Liver (tissue), 9 donors: Measurements from ENCODE around the gene PLCE1. TPM values are rescaled to one million over a fixed set of nuclear protein-coding genes. Genes with fewer than 3 reads are reported as not detected.

Experiments used
- DNase-seq: peaks from one replicate; pipeline ENCODE4 v3.0.0-alpha.2; 2017; ENCODE audit warnings: low spot score
- H3K27ac ChIP-seq, 2 donors: one replicate each; pipeline ENCODE4 v1.7.0; 2013; ENCODE audit warnings: inconsistent platforms in 2 of 2, low read length in 2 of 2, control low read depth in 1 of 2, low read depth in 1 of 2, mild to moderate bottlenecking in 1 of 2
- H3K27me3 ChIP-seq, 4 donors: one replicate each; pipeline versions ENCODE4 v1.6.1 to v1.7.0; 2013; ENCODE audit warnings: low read length in 3 of 4, inconsistent platforms in 1 of 4, mild to moderate bottlenecking in 1 of 4, moderate library complexity in 1 of 4; ENCODE audit not compliant: control insufficient read depth in 4 of 4, insufficient read depth in 4 of 4
- H3K36me3 ChIP-seq, 4 donors: one replicate each; pipeline versions ENCODE4 v1.6.1 to v1.7.0; 2013; ENCODE audit warnings: low read length in 3 of 4, mild to moderate bottlenecking in 3 of 4, low read depth in 1 of 4, moderate library complexity in 1 of 4; ENCODE audit not compliant: control insufficient read depth in 4 of 4, insufficient read depth in 3 of 4
- H3K4me1 ChIP-seq, 4 donors: one replicate each; pipeline versions ENCODE4 v1.6.1 to v1.7.0; 2013; ENCODE audit warnings: low read length in 3 of 4, mild to moderate bottlenecking in 3 of 4, moderate library complexity in 1 of 4; ENCODE audit not compliant: control insufficient read depth in 4 of 4, insufficient read depth in 4 of 4
- H3K4me3 ChIP-seq, 3 donors: one replicate each; pipeline versions ENCODE4 v1.6.1 to v1.7.0; 2013; ENCODE audit warnings: low read length in 3 of 3, control low read depth in 1 of 3, low read depth in 1 of 3, mild to moderate bottlenecking in 1 of 3
- H3K9ac ChIP-seq, 2 donors: one replicate each; pipeline ENCODE4 v1.7.0; 2013; ENCODE audit warnings: low read length in 2 of 2, mild to moderate bottlenecking in 2 of 2, moderate library complexity in 2 of 2, control low read depth in 1 of 2, low read depth in 1 of 2
- H3K9me3 ChIP-seq, 4 donors: one replicate each; pipeline versions ENCODE4 v1.6.1 to v1.7.0; 2013; ENCODE audit warnings: low read length in 3 of 4; ENCODE audit not compliant: control insufficient read depth in 4 of 4
- EGR1 ChIP-seq, 2 donors: IDR thresholded peaks; 2 replicates each; pipeline ENCODE4 v1.6.1; 2016 to 2018; ENCODE audit warnings: antibody characterized with exemption in 2 of 2, low read depth in 2 of 2
- FOXA1 ChIP-seq: IDR thresholded peaks from 2 replicates; pipeline ENCODE4 v1.6.1; 2016; ENCODE audit warnings: antibody characterized with exemption
- FOXA2 ChIP-seq: IDR thresholded peaks from 2 replicates; pipeline ENCODE4 v1.6.1; 2016; ENCODE audit warnings: antibody characterized with exemption
- GABPA ChIP-seq, 2 donors: IDR thresholded peaks in 1 of 2; conservative IDR thresholded peaks in 1 of 2; 2 replicates each; pipeline ENCODE4 v1.6.1; 2016; ENCODE audit warnings: antibody characterized with exemption in 2 of 2, mild to moderate bottlenecking in 1 of 2, moderate library complexity in 1 of 2
- HNF4A ChIP-seq, 2 donors: conservative IDR thresholded peaks; 2 replicates each; pipeline ENCODE4 v1.6.1; 2016; ENCODE audit warnings: antibody characterized with exemption in 2 of 2, mild to moderate bottlenecking in 2 of 2
- HNF4G ChIP-seq: IDR thresholded peaks from 2 replicates; pipeline ENCODE4 v1.6.1; 2016; ENCODE audit warnings: antibody characterized with exemption
- JUND ChIP-seq, 2 donors: IDR thresholded peaks; 2 replicates each; pipeline ENCODE4 v1.6.1; 2016; ENCODE audit warnings: antibody characterized with exemption in 2 of 2
- NR2F2 ChIP-seq: IDR thresholded peaks from 2 replicates; pipeline ENCODE4 v1.6.1; 2016; ENCODE audit warnings: antibody characterized with exemption
- RAD21 ChIP-seq, 2 donors: IDR thresholded peaks; 2 replicates each; pipeline ENCODE4 v1.6.1; 2016; ENCODE audit warnings: antibody characterized with exemption in 2 of 2, mild to moderate bottlenecking in 2 of 2
- RXRA ChIP-seq, 2 donors: IDR thresholded peaks; 2 replicates each; pipeline ENCODE4 v1.6.1; 2017 to 2018; ENCODE audit warnings: antibody characterized with exemption in 2 of 2, mild to moderate bottlenecking in 1 of 2
- SP1 ChIP-seq: IDR thresholded peaks from 2 replicates; pipeline ENCODE4 v1.6.1; 2018; ENCODE audit warnings: antibody characterized with exemption, mild to moderate bottlenecking
- TAF1 ChIP-seq: conservative IDR thresholded peaks from 2 replicates; pipeline ENCODE4 v1.6.1; 2016; ENCODE audit warnings: antibody characterized with exemption, mild to moderate bottlenecking
- YY1 ChIP-seq: IDR thresholded peaks from 2 replicates; pipeline ENCODE4 v1.6.1; 2016; ENCODE audit warnings: antibody characterized with exemption, mild to moderate bottlenecking
- WGBS: extraction: QIAGEN DNeasy Blood & Tissue Kit; methylation state at CpG from one replicate; pipeline ENCODE4 v1.1.7; 2013; 5-methylcytosine and 5-hydroxymethylcytosine counted together
- polyA plus RNA-seq, 2 donors: library from polyadenylated mRNA; stranded (reverse) in 1 of 2; unstranded in 1 of 2; fragments of 200-250 nt in 1 of 2; fragments of >200 nt in 1 of 2; fragmentation: Nextera tagmentation in 1 of 2; extraction: Ambion mirVana in 1 of 2; gene quantifications; one replicate each; pipeline versions ENCODE4 v1.2.1 to v1.2.3, GENCODE V29; 2013 to 2015
- total RNA-seq, 2 donors: library from RNA; depleted of rRNA; stranded (reverse); fragments of >200 nt; gene quantifications; one replicate each; pipeline ENCODE4 v1.2.3, GENCODE V29; 2014
- TF ChIP-seq, protein P1 (sequence below): IDR thresholded peaks from 2 replicates; pipeline ENCODE4 v1.6.1; 2016; ENCODE audit warnings: antibody characterized with exemption, mild to moderate bottlenecking
- TF ChIP-seq, protein P2 (sequence below): IDR thresholded peaks from 2 replicates; pipeline ENCODE4 v1.6.1; 2016; ENCODE audit warnings: antibody characterized with exemption
- TF ChIP-seq, protein P3 (sequence below): IDR thresholded peaks from 2 replicates; pipeline ENCODE4 v1.6.1; 2016; ENCODE audit warnings: antibody characterized with exemption
- TF ChIP-seq, protein P4 (sequence below): fragments of 150-350 bp; IDR thresholded peaks from 2 replicates; pipeline ENCODE4 v1.5.1; 2017; ENCODE audit warnings: improper control_type of control experiment, low read depth, low read length; ENCODE audit not compliant: missing input control
- TF ChIP-seq, protein P5 (sequence below): IDR thresholded peaks from 2 replicates; pipeline ENCODE4 v1.6.1; 2016; ENCODE audit warnings: antibody characterized with exemption
- donor health status: healthy.
- donor health status: healthy.
- donor health status: healthy.
- donor health status: healthy.
- donor health status: healthy.

The PLCE1 gene
- total and polyA plus RNA-seq, 4 donors, result 0.23 to 0.75 (median 0.39) TPM

DNA sequence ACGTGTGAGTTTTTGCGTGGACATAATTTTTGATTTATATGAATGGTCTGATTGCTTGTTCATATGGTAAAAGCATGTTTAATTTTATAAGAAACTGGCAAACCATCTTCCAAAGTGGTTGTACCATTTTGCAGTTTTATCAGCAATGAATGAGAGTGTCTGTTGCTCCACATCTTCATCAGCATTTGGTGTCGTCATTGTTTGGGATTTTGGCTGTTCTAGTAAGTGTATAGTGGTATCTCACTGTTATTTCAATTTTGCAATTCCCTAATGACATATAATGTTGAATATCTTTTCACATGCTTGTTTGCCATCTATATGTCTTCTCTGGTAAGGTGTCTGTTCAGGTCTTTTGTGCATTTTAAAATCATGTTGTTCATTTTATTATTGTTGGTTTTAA, 13.2 kb upstream of the PLCE1 start:
- peaks cover 0 to 1% (median 0%) of the 10 kb centered on the region in 4 donors for H3K9me3 ChIP-seq

DNA sequence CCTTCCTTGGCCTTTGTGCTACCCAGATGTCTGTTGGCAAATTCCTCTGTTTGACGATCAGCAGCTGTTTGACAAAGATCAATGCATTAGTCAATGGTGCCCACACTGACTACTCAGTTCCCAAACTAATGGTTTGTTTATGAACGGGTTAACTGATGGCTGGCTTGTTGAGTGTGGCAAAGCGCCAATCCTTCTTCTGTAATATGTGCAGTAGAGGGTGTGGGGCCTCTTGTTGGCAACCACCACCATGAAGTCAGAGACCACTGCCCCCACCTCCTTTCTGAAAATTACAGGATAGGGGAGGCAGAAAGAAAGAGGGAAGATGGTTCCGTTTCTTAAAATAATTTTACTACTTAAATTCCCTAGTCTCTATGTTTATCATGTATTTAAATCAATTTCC, 2.6 kb upstream of the PLCE1 start:
- TF ChIP-seq GABPA (IDR thresholded peaks at IDR 0.05 in 1 of 2, conservative IDR thresholded peaks at IDR 0.05 in 1 of 2) (no peak), NR2F2 (no peak), HNF4A (conservative IDR thresholded peaks at IDR 0.05) (no peak), SP1 (no peak), TAF1 (no peak), EGR1 (IDR thresholded peaks at IDR 0.05; ENCODE audit: low read depth in 2 of 2) (no peak), YY1 (no peak), FOXA1 (no peak), RXRA (IDR thresholded peaks at IDR 0.05) (no peak), HNF4G (no peak), JUND (IDR thresholded peaks at IDR 0.05) (no peak), FOXA2 (no peak), RAD21 (IDR thresholded peaks at IDR 0.05) (no peak)
- TF ChIP-seq, protein P1, sequence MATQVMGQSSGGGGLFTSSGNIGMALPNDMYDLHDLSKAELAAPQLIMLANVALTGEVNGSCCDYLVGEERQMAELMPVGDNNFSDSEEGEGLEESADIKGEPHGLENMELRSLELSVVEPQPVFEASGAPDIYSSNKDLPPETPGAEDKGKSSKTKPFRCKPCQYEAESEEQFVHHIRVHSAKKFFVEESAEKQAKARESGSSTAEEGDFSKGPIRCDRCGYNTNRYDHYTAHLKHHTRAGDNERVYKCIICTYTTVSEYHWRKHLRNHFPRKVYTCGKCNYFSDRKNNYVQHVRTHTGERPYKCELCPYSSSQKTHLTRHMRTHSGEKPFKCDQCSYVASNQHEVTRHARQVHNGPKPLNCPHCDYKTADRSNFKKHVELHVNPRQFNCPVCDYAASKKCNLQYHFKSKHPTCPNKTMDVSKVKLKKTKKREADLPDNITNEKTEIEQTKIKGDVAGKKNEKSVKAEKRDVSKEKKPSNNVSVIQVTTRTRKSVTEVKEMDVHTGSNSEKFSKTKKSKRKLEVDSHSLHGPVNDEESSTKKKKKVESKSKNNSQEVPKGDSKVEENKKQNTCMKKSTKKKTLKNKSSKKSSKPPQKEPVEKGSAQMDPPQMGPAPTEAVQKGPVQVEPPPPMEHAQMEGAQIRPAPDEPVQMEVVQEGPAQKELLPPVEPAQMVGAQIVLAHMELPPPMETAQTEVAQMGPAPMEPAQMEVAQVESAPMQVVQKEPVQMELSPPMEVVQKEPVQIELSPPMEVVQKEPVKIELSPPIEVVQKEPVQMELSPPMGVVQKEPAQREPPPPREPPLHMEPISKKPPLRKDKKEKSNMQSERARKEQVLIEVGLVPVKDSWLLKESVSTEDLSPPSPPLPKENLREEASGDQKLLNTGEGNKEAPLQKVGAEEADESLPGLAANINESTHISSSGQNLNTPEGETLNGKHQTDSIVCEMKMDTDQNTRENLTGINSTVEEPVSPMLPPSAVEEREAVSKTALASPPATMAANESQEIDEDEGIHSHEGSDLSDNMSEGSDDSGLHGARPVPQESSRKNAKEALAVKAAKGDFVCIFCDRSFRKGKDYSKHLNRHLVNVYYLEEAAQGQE, result no peak
- TF ChIP-seq, protein P2, sequence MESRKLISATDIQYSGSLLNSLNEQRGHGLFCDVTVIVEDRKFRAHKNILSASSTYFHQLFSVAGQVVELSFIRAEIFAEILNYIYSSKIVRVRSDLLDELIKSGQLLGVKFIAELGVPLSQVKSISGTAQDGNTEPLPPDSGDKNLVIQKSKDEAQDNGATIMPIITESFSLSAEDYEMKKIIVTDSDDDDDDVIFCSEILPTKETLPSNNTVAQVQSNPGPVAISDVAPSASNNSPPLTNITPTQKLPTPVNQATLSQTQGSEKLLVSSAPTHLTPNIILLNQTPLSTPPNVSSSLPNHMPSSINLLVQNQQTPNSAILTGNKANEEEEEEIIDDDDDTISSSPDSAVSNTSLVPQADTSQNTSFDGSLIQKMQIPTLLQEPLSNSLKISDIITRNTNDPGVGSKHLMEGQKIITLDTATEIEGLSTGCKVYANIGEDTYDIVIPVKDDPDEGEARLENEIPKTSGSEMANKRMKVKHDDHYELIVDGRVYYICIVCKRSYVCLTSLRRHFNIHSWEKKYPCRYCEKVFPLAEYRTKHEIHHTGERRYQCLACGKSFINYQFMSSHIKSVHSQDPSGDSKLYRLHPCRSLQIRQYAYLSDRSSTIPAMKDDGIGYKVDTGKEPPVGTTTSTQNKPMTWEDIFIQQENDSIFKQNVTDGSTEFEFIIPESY, result no peak
- TF ChIP-seq, protein P3, sequence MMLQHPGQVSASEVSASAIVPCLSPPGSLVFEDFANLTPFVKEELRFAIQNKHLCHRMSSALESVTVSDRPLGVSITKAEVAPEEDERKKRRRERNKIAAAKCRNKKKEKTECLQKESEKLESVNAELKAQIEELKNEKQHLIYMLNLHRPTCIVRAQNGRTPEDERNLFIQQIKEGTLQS, result no peak
- TF ChIP-seq, protein P4, sequence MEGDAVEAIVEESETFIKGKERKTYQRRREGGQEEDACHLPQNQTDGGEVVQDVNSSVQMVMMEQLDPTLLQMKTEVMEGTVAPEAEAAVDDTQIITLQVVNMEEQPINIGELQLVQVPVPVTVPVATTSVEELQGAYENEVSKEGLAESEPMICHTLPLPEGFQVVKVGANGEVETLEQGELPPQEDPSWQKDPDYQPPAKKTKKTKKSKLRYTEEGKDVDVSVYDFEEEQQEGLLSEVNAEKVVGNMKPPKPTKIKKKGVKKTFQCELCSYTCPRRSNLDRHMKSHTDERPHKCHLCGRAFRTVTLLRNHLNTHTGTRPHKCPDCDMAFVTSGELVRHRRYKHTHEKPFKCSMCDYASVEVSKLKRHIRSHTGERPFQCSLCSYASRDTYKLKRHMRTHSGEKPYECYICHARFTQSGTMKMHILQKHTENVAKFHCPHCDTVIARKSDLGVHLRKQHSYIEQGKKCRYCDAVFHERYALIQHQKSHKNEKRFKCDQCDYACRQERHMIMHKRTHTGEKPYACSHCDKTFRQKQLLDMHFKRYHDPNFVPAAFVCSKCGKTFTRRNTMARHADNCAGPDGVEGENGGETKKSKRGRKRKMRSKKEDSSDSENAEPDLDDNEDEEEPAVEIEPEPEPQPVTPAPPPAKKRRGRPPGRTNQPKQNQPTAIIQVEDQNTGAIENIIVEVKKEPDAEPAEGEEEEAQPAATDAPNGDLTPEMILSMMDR, result no peak
- TF ChIP-seq, protein P5, sequence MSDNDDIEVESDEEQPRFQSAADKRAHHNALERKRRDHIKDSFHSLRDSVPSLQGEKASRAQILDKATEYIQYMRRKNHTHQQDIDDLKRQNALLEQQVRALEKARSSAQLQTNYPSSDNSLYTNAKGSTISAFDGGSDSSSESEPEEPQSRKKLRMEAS, result no peak
- Histone ChIP-seq H3K9ac (no peak overlapping the region), H3K36me3 (no peaks in the 10 kb centered on the region), H3K4me1 (peaks cover 3 to 12% (median 8%) of the 10 kb centered on the region in 4 donors), H3K27ac (no peak overlapping the region), H3K27me3 (peaks cover 0 to 17% (median 3%) of the 10 kb centered on the region in 4 donors), H3K9me3 (peaks cover 0 to 2% (median 0%) of the 10 kb centered on the region in 4 donors), H3K4me3 (no peak overlapping the region)
- DNase-seq, result no peak
- 55% methylated on average over 4 of the region's 4 CpGs for WGBS

More for the DNA sequence above, 13.2 kb upstream of the PLCE1 start:
- 88% methylated on average over 3 of the region's 3 CpGs for WGBS
- Histone ChIP-seq H3K4me3 (no peak overlapping the region), H3K27ac (no peak overlapping the region), H3K4me1 (no peaks in the 10 kb centered on the region), H3K9ac (no peak overlapping the region), H3K27me3 (no peaks in the 10 kb centered on the region), H3K36me3 (no peaks in the 10 kb centered on the region)
- TF ChIP-seq, protein P4, result no peak
- TF ChIP-seq, protein P5, result no peak
- no peak for DNase-seq
